Measurements from ENCODE around the gene VLDLR. TPM values are rescaled to one million over a fixed set of nuclear protein-coding genes. Genes with fewer than 3 reads are reported as not detected.

VLDLR gene
- total and polyA plus RNA-seq, 2 of the 8 experiments (the other 6 are each of a cell fraction or from before 2014, with no cell fraction given) = 24.2 to 49.1 TPM

DNA sequence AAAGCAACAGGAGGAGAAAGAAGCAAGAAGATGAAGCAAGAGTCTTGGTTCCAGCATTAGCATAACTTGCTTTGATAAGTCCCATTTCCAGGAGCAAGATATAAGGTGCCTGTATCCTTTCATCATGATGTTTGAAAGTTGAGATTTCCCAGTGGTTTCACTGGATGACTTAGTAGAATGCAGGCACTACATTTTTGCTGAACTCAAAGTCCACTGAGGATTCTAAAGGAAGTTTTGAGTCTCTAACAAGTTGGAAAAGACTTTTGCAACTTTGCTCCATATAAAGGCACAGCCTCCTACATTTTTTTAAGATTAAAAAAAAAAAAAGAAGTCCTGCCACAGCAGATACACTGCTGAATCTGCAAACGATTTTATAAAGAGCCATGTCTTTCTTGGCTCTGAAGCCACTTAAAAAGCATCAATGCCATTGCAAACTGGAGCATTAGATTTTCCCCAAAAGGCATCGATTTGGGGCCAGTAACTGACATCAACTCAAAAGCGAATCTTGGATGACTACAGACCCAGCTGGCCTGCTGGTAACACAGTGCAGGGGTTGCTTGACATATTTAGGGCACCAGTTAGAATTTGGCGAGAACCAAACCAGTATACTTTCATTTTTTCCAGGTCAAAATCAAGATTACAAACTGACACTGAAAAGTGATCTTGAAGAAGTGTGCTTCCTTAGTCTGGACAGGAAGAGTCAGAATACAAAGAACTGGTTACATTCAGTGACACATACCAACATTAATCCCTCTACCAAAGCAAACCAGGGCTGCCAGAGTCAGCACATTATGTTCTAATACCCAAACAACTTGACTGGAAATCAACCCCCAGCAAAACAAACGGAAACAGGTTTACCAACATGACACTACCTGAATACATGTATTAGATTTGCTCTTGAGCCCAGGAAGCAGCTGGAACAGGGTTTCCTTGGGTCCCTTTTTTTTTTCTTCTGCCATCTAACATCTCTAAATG, 56.6 kb downstream of the VLDLR start (continued):
- TF ChIP-seq NANOG (IDR thresholded peaks at IDR 0.05; ENCODE audit: insufficient read depth, low read depth, low read length, poor library complexity, severe bottlenecking) (no peak), NRF1 (IDR thresholded peaks at IDR 0.05; ENCODE audit: low read depth, low read length) (no peak)
- TF ChIP-seq, protein P1, sequence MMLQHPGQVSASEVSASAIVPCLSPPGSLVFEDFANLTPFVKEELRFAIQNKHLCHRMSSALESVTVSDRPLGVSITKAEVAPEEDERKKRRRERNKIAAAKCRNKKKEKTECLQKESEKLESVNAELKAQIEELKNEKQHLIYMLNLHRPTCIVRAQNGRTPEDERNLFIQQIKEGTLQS (IDR thresholded peaks at IDR 0.05; ENCODE audit: insufficient read depth, low read depth, low read length) = no peak
